ENCODE results near the gene ZBTB5. TPM values are rescaled to one million over a fixed set of nuclear protein-coding genes. Genes with fewer than 3 reads are reported as not detected.

The ZBTB5 gene
- total and polyA plus RNA-seq, 9 donors: 7.4 to 13.7 (median 11.8) TPM

GRCh38 chr9:37445832-37446231 lies 19.4 kb downstream of the ZBTB5 start:
- intact Hi-C loops (cut with DNase I): no loop called here
- DNase-seq: no peak

GRCh38 chr9:37444890-37445289 lies 20.4 kb downstream of the ZBTB5 start:
- Histone ChIP-seq H3K27ac (no peak overlapping the region), H3K27me3 (no peaks in the 10 kb centered on the region), H3K4me1 (ENCODE audit: insufficient read depth) (no peaks in the 10 kb centered on the region), H3K36me3 (no peaks in the 10 kb centered on the region), H3K9me3 (no peaks in the 10 kb centered on the region), H3K4me3 (no peak overlapping the region)
- no peak for TF ChIP-seq EP300 (IDR thresholded peaks at IDR 0.05)
- TF ChIP-seq CTCF (IDR thresholded peaks at IDR 0.05): no peak
- no peak for TF ChIP-seq POLR2A (IDR thresholded peaks at IDR 0.05)
- WGBS, 3 donors: 48 to 67% (median 61%) methylated on average over 2 of the region's 2 CpGs
- intact Hi-C loops (cut with DNase I): no loop called here
- DNase-seq: no peak

More at GRCh38 chr9:37445832-37446231, 19.4 kb downstream of the ZBTB5 start:
- Histone ChIP-seq H3K36me3 (no peaks in the 10 kb centered on the region), H3K4me1 (ENCODE audit: insufficient read depth) (no peaks in the 10 kb centered on the region), H3K4me3 (no peak overlapping the region), H3K27ac (no peak overlapping the region), H3K9me3 (no peaks in the 10 kb centered on the region), H3K27me3 (no peaks in the 10 kb centered on the region)
- WGBS, 3 donors: 90 to 97% (median 96%) methylated on average over 6 of the region's 6 CpGs
- TF ChIP-seq EP300 (IDR thresholded peaks at IDR 0.05) (no peak), POLR2A (IDR thresholded peaks at IDR 0.05) (no peak), CTCF (IDR thresholded peaks at IDR 0.05) (no peak)

GRCh38 chr9:37443566-37443965 lies 21.7 kb downstream of the ZBTB5 start:
- Histone ChIP-seq H3K27me3 (no peaks in the 10 kb centered on the region), H3K9me3 (no peaks in the 10 kb centered on the region), H3K27ac (no peak overlapping the region), H3K36me3 (no peaks in the 10 kb centered on the region), H3K4me1 (ENCODE audit: insufficient read depth) (no peaks in the 10 kb centered on the region), H3K4me3 (no peak overlapping the region)
- DNase-seq: no peak
- intact Hi-C loops (cut with DNase I): no loop called here
- 94 to 98% (median 98%) methylated on average over 5 of the region's 5 CpGs for WGBS, 3 donors
- no peak for TF ChIP-seq POLR2A (IDR thresholded peaks at IDR 0.05)
- no peak for TF ChIP-seq CTCF (IDR thresholded peaks at IDR 0.05)
- no peak for TF ChIP-seq EP300 (IDR thresholded peaks at IDR 0.05)

- Histone ChIP-seq H3K4me3 (no peak overlapping the region), H3K9me3 (no peaks in the 10 kb centered on the region), H3K4me1 (ENCODE audit: insufficient read depth) (no peaks in the 10 kb centered on the region), H3K27me3 (no peaks in the 10 kb centered on the region), H3K36me3 (no peaks in the 10 kb centered on the region), H3K27ac (no peak overlapping the region)
- no peak for TF ChIP-seq POLR2A (IDR thresholded peaks at IDR 0.05)
- no peak for TF ChIP-seq EP300 (IDR thresholded peaks at IDR 0.05)
- no peak for TF ChIP-seq CTCF (IDR thresholded peaks at IDR 0.05)
- no peak for DNase-seq
- 79 to 91% (median 90%) methylated on average over 2 of the region's 2 CpGs for WGBS, 3 donors
- intact Hi-C loops (cut with DNase I): no loop called here
Observed at GRCh38 chr9:37442556-37442955, 22.7 kb downstream of the ZBTB5 start.

All from ovary (tissue), 9 donors.